Stimulated activated CD4-positive, alpha-beta T cell treated with anti-CD3 and anti-CD28 coated beads, Interleukin-12 subunit alpha, Interleukin-12 subunit beta, amount 100 ng/mL, for 24 hours (primary cell): ENCODE measurements around the gene TRIM3.

Experiments
- DNase-seq, 2 experiments: peaks; one replicate each; pipeline ENCODE4 v3.0.0-alpha.2; 2020; ENCODE audit warnings: low read depth in 2 of 2

TRIM3 gene

DNA sequence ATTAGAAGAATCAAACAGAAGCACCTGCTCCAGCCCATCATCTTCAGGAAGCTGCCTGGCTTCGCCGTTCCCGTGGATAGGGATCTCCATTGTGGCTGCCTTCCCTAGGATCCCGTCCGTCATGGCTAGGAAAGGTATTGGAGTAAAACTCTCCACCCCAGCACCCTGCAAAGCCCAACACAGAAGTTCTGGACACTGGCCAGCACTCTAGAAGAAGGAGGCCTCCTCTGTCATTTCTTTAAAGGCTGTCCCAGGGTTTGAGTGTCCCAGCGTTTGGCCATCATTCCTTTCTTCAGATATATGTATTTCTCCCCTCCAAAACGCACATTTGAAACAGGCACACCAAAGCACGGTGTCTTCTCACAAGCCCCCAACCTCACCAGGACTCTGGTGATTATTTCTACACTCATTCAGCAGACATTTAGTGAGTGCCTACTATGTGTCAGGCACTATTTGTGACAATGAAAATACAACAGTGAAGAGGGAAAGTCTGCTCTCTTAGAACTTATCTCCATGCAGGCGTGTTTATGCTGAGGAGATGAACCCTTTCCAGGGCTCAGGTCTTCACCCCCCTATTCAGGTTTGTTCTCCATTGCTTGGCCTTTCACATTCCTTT, 6.7 kb upstream of the TRIM3 start:
- DNase-seq, result no peak

DNA sequence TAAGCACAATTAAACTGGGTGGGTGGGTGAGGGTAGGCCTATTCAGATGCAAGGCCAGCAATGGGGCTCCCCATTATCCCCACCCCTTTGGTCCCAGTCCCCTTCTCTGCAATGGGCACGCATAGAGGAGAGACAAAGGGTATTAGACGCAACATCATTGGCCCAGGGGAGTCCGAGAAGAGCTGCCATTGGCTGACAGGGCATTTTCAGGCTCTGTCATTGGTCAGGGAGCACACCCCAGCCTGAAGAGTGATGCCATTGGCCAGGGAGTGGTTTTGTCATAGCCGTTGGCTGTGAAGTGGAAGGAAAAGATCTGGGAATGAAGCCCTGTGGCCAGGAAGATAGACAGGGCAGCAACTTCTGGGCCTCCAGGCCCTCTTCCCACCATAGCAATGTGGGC, 2.8 kb upstream of the TRIM3 start:
- DNase-seq, result no peak

DNA sequence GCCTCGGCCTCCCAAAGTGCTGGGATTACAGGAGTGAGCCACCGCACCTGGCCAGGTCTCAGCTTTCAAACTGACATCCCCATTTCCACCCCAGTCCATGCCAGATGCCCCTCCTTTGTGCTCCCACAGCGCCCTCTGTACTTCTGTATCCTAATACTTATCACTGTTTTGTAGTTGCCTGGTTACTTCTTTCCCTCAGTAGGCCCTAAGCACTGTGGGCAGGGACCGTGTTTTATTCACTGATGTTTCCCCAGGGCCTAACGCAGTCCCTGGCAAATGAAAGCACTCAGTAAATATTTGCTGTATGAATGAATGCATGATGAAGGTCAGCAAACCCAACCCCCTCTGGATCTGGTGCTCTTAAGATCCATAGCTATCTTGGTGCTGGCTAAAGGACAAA, 2.2 kb upstream of the TRIM3 start:
- DNase-seq, result no peak

DNA sequence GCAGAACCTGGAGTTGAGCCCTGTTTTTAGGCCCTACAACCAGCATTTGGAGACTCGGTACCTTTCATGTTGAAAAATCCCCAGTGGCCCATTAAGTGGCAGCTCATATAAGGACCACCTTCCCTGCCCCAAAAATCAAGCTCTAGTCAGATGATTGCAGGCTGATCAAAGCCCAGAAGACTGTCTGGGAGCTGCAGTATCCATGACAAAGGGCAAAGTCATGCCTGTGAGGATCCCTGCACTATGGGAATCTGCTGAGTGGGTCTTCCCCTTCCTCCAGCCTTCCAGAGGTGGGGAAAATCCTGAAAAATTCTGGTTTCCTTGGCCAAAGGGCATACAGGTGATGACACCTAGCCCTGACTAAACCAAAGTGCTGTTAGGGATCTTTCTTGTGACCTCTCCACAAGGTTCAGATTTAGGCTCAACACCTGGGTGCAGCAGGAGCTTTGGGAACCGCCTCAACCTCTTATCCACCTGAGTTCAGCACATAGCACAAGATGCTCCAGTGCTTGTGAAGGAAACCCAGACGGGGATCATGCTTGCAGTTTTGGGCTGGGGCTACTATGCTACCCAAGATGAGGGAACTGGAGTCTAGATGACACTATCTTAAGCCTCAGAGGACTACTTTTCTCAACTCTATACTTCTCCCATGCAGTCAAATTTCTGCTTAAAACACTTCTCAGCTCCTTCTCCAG, 1.2 kb upstream of the TRIM3 start:
- DNase-seq, result no peak

DNA sequence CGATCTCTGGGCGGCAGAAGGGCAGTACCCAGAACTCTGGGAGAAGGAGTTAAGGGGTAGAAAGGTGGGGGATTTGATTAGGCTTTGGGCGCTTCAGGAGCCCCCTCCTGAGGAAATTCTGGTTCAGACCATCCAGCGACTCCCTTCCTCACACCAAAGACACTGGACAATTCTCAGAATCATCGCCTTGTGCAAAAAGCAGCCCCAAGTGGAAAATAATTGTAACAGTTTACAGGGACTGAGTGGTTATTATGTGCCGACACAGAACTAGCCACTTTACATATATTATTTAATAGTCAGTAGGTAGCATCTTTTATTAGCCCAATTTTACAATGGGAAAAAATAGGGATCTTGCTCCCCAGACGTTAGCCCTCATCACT, 662 bp upstream of the TRIM3 start:
- no peak for DNase-seq

DNA sequence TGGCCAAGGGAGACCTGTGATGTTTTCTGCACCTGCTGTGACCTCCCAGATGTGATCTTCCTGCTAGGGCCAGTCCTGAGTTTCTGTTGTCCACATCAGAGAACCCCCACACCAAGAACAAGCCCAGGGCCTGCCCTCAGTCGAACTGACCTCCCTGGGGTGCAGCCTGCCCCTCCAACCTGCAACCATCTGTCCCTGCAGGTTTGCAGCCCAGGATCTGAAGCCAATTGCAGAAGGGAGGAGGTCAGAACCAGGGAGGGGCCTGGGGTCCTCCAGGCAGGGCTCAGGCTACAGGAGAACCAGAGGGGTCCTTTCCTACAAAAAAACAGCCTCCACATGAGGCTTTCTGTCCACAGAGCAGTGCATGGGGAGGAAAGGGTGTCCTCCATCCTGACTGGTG, 807 bp downstream of the TRIM3 start:
- DNase-seq, result no peak

DNA sequence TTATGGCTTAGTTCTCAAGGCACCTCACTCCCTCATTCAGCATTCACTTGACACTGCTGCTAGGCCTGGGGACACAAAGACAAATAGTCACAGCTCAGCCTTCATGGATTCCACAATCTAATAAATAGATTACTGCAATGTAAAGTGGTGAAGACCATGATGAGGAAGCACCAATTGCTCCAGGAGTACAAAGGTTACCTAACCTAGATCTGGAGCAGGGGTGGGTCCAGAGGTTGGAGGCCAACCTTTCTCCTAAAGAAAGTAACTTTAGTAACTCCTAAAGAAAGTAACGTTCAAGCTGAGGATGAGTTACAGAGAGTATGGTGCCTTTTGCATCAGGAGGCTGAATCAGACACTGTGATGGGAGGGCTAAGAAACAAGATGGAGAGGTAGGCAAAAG, 4.1 kb downstream of the TRIM3 start:
- DNase-seq, result no peak

DNA sequence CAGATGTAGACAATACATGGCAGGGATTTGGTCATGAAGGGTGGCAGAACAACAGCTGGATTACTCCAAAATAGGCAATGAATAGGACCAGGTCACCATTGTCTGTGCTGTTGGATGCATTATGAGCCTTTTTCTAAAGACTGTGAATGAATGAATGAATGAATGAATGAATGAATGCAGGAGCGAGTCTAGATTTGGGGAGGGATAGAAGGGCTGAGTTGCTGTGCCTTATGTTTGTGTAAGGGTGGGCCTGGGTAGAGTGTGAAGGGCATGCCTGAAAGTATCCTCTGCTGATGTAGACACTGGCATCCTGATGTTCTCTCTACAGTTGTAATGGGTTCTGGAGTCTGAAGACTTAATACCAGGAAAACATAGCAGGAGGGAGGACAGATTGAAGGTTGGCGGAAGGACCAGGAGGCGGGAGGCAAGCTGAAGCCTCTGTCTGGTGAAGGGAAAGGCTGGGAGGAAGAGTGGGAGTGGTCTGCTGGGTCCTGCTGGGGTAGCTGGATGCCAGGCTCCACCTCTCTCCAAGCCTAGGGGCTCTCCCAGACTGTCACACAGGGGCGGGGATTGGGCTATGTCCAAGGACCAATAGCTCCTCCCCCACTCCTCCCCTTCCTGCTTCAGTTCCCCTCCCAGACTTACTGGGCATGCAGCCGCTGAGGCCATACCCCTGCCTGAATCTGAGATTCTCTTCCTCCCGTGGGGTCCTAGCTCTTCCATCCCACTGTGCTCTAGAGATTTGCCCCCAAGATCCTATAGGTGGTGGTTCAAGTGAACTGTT, 4.8 kb downstream of the TRIM3 start:
- no peak for DNase-seq

DNA sequence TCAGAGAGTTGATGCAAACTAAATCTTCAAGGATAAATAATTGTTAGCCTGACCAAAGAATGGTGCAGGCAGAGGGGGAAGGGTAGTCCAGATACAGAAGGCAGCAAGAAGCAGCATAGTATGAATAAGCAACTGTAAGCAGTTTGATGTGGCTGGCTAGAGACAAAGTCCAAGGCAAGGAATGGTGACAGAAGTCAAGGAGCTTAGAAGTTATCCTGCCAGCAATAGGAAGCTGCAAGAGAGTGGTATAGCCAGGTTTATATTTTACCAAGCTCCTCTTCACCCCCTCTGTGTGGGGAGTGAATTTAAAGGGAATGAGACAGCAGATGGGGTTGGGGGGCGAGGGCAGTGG, 14.7 kb downstream of the TRIM3 start:
- DNase-seq, result no peak

DNA sequence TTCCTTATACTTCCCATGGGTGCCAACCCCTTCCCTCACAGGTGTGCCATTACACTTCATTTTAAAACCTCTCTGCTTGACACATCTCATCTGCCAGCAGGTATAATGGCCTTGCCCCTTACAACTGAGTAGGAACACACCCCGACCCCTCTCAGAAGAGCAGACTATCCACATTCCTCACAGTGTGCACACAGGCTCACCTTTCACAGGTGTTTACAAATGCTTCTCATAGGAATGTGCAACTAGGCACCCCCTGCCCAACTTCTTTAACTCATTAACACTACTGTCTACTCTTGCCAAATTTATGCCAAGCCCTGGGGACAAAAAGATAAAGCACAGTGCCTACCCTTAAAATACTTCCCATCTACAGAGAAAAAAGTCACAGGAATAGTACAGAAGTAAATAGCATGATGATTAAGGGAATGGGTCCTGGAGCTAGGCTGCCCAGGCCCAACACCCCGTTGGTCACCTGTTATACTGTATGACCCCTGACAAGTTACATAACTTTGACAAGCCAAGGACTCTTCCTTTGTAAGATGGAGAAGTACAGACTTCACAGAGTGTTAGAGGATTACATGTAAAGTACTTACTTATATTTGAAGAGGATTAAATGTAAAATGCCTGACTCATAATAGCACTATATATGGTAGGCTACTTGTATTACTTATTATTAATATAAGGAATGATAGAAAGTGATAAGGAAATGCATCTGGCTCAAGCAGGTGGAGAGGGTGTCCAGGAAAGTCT, 15.2 kb downstream of the TRIM3 start:
- no peak for DNase-seq

DNA sequence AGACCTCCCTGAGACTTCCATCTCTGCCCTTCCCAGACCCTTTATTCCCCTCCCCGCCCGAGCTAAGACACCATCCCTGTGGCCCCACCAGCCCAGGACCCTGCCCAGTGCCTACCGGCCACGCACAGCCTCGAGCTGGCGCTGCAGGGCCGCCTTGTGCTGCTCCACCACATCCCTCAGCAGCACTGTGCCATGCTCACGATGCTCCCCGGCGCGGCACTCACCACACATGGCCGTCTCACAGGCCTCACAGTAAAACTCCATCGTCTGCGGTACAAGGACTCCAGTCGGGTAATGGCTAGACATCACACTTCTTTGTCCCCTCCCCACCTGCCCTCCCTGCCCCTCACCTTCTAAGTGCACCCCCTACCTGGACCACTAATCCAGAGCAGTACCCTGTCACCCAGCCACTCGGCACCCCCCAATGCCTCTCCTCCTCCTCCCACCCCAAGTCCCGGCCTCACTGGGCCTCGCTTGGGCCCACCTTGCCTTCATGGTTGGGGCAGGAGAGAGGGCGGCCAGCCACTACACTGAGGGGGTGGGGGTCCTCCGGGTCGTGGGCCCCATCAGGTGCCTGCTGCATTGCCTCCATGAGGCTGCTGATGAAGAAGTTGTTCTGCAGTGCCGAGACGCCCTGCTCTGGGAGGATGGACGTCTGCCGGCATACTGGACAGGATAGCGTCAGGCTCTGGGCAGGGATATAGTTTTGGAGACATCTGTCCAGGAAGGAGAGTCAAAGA, 16.0 kb downstream of the TRIM3 start:
- DNase-seq, result no peak

DNA sequence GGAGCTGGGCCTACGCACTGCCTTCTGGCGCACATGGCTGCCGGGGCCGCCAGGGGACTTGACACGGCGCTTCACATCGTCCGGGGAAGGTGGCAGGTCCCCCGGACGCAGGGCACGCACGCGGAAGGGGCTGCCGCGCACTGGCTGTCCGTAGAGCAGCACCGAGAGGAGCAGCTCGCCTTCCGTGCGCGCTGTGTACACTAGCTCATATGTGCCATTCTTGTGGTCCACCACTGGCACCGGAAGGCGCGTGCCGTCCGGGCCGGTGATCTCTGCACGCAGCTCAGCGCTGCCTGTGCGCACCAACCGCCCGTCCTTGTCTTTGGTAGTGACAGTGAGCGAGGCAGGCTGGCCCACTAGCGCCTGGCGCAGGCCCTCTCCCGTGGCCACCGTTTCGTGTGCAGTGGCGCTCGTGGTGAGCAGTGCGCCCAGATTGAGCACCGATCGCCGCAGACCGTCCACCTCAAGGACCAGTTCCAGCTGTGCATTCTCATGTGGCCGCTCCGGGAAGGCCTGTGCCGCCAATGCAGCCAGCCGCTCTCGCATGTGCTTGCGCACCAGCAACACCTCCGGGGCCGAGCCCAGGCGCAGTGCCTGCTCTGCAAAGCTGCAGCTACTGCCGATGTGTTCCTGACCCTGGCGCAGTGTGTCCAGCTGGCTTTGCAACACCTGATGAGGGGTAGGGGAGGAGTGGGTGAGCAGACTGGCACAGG, 17.2 kb downstream of the TRIM3 start:
- no peak for DNase-seq

DNA sequence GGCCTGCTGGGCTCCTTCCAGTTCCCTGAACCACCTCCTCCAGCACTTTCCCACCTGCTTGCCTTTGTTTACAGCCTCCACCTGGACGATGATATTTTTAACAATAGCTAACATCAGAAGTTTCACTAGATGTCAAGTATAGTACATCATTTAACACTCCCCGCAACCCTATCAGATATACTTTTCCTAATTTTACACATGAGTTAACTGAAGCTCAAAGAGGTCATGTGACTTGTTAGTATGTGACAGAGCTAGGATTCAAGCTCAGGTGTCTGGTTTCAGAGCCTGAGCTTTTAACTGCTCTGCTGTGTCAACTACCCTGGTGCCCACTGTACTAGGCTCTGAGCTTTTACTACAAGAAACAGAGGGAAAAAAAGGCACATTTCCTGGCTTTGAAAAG, 18.7 kb downstream of the TRIM3 start:
- no peak for DNase-seq

DNA sequence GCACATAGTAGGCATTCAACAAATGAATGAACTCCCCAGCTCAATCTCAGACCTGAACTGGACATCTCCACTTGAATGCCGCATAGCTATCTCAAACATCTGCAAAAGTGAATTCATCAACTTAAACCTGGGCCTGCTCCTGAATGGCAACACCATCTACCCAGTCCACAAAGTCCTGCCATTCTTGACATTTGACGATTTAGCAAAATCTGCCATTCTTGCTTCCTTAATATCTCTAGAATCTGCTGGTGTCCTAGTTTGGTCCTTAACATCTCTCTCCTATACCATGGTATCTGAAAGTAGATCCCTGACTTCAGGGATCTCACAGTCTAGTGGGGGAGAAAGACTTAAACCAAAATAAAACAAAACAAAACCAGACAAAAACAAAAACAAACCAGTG, 20.6 kb downstream of the TRIM3 start:
- no peak for DNase-seq

DNA sequence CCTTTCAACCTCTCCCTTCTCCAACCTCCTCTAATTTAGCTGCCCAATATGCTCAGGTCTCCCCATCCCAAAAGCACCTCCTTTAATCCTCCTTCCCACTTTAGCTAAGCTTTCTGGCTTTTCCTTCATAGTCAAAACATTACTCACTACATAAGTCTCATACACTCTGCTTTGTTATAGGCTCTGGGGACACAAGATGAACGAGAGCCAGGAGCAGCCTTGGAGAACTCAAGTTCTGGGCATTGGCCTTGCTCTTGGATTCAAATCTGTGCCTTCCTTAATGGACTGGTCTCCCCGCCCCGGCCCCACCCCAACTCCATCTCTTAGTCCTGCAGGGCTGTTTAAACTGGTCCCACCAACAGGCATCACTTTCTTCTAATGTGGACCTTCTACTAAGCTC, 21.5 kb downstream of the TRIM3 start:
- DNase-seq, result no peak

DNA sequence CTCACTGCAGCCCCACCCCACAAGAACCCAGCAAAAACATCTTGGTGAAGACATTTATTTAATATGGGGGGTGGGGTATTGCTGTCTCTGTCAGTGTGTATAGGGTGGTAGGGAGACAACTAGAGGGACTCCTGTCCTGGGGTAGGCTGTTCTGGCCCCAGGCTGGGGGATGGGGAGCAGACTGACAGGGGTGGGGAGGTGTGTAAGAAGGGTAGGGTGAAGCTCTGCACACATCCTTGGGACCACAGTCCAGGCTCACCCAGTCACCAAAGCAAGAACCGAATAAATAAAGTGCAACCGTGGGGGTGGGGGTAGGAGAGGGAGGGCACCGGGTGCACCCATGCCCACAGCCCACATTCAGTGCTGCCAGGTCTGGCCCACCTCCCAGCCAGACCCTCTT, 25.2 kb downstream of the TRIM3 start:
- DNase-seq, result no peak

DNA sequence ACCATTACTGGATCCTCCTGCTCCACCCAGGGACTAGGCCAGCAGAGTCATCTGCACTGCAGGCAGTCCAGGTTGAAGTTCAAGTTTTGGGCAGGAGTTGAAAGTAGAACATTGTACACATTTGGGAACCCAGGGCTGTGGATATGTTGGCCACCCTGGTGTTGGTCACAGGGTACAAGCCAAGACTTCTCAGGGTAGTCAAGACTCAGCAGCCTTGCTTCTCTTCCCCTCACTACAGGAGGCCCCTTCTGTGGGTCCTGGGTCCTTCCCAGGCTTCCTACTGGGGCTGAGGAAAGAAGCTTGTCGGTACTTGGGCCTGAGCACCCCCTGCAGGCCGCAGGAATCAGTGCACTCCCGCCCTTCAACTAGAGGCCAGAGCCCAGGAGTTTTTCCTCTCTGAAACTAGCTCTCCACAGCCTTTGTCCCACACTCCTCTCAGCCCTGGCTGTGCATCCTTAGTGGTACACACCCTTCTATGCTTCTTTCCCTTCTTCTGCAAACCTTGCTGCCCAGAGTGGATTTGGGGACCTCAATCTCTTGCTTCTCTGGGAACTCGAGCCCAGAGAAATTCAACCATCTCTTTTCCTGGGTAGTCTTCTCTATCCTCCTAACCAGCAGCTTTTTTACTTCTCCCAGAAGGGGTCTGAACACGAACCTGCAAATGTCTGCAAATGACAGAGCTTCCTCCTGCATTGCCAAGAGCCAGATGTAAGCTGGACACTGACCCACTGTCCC, 30.3 kb downstream of the TRIM3 start:
- peak; percentile 11 to 46 for DNase-seq

DNA sequence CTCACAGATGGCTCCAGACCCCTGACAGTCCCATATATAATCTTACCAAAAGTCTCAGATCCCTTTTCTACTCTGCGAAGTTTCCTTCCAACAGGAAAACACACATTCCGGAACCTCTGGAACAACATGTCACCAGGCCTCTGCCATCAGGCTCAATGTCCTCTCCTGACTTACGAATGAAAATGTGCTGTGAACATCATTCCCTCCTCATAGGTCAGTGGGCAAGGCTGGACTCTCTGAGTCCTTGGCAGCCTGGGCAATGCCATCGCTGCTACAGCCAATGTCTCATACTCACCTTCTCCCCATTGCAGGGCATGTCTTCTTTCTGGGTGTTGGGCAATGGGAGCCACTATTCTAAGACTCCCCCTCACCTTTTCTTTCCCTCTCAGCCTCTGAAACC, 31.3 kb downstream of the TRIM3 start:
- DNase-seq, result no peak

DNA sequence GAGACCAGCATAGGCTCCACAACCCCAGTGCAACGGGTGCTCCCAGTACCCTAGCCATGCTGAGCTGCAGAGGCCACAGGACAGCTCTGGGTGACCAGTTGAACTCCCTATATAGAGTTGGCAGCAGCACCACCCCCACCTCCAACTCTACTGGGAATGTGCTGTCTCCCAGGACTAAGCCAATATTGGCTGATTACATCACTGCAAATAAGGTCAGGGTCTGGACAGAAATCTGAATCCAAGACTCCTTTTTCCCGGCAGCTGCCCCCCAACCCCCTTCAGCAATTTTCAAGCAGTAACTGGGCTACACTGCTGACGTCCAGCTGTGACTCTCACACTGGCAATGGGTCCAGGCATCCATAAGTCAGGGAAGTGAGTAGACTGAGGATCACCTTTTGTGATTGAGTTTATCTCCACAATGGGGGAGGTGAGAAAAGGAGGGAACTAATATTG, 32.8 kb downstream of the TRIM3 start, which contains the start of gene HPX:
TSS of gene HPX (minus strand) at position 82 of the 453 bp plus-strand sequence. CDS start at position 58, 24 bp downstream.
- no peak for DNase-seq

DNA sequence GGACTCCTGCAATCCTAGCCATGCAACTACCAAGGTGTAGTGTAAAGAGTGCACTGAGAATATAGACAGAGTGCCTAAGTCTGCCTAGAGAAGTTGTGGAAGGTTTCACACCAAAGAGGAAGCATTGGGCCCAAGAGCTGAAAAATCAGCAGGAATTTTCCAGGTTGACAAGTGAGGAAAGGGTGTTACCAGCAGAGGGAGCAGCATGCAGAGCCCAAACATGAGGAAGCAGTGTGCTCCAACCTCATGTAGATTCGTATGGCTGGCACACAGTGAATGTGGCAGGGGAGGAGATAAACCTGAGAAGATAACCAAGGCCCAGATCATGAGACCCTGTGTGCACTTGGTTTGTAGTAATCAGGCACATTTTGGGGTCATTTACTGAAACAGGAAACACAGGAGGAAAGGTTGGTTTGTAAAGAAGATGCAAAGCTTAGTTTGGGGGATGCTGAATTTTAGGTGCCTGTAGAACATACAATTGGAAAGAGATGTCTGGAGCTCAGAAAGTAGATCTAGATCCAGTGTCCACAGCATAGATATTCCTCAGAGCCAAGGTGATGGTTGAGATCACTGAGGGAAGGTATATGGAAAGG, 34.7 kb downstream of the TRIM3 start:
- peak in 1 of 2 experiments; percentile 26 for DNase-seq
